Right hindlimb (tissue), 1 donor: Measurements from ENCODE around the gene JMJD1C.
"Not testable (repeated sequence)": the region's sequence is repeated elsewhere in the genome, so short reads cannot be mapped to it uniquely, and the experiment has no call there.

Experiments used
- DNase-seq: peaks from one replicate; pipeline ENCODE4 v3.0.0-alpha.2; 2018

The JMJD1C gene

GRCh38 chr10:63393050-63393449, 72.7 kb downstream of the JMJD1C start:
- no peak for DNase-seq

DNA sequence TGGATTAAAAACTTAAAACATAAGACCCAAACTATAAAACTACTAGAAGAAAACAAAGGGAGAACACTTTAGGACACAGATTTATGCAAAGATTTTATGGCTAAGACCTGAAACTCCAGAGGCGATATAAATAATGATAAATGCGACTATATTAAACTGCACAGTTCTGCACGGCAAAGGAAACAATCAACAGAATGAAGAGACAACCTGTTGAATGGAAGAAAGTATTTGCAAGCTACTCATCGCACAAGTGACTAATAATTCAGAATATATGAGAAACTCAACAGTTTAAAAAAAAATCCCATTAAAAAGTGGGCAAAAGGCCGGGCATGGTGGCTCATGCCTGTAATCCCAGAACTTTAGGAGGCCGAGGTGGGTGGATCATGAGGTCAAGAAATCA, 73.6 kb downstream of the JMJD1C start:
- no peak for DNase-seq

DNA sequence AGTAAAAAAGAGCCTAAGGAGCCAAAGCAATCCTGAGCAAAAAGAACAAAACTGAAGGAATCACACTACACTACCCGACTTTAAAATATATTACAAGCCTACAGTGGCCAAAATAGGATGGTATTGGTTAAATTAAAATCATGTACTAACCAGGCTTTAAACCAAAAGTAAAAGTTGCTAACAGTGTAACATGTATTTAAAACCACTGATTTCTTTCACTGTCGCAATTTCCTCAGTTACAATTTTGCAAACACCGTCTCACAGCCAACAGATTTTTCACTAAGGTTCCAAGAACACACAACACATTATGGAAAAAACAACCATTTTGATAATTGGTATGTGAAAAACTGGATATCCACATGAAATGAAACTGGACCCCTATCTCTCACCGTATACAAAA, 74.0 kb downstream of the JMJD1C start:
- no peak for DNase-seq

DNA sequence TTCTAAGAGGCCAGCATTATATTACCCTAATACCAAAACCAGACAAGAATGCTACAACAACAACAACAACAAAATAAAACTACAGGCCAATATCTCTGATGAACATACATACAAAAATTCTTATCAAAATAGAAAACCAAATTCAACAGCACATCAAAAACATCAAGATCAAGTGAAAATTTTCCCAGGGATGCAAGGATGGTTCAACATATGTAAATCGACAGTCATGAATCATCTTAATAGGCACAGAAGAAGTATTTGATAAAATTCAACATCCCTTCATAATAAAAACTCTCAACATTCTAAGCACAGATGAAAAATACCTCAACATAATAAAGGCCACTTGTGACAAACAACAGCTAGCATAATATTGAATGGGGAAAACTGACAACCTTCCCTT, 75.3 kb downstream of the JMJD1C start:
- no peak for DNase-seq

- DNase-seq = no peak
These were observed 77.3 kb downstream of the JMJD1C start for GRCh38 chr10:63388421-63389031.

- DNase-seq = no peak
These were observed 80.5 kb downstream of the JMJD1C start for GRCh38 chr10:63385254-63385653.

DNA sequence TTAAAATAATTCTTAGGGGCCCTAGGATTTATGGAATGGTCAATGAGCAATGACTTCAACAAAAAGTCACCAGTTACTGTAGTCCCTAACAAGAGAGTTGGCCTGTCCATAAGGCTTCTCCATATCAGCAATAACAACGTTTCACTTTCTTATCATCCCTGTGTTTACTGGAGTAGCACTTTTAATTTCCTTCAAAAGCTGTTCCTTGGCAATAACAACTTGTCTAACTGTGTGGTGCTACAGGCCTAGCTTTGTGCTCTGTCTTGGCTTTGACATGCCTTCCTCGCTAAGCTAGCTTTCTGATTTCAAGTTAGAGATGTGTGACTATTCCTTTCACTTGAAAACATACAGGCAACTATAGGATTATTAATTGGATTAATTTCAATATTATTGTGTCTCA, 81.1 kb downstream of the JMJD1C start:
- no peak for DNase-seq

GRCh38 chr10:63384001-63384400, 81.8 kb downstream of the JMJD1C start:
- no peak for DNase-seq

GRCh38 chr10:63383141-63383540, 82.6 kb downstream of the JMJD1C start:
- no peak for DNase-seq

- no peak for DNase-seq
These were observed 83.7 kb downstream of the JMJD1C start for GRCh38 chr10:63382066-63382465.

DNA sequence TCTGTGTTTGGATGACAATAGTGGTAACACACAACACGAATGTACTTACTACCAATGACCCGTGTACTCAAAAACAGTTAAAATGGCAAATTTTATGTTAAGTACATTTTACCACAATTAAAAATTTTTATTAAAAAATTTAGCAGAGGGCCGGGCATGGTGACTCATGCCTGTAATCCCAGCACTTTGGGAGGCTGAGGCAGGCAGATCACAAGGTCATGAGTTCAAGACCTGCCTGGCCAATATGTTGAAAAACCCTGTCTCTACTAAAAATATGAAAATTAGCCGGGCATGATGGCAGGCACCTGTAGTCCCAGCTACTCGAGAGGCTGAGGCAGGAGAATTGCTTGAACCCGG, 88.5 kb downstream of the JMJD1C start:
- not testable (repeated sequence) for DNase-seq

- DNase-seq = no peak
These were observed 89.0 kb downstream of the JMJD1C start for GRCh38 chr10:63376560-63377304.

DNA sequence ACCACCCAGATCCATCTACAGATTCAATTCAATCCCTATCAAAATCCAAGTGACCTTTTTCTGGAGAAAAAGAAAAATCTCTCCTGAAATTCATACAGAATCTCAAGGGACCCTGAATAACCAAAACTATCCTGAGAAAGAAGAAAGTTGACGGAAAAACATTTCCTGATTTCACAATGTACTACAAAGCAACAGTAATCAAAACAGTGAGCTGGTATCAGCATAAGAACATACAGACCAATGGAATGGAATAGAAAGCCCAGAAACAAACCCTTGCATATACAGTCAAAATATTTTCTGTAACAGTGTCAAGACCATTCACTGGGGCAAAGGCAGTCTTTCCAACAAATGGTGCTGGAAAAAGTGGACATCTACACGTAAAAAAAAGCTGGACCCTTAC, 89.9 kb downstream of the JMJD1C start:
- DNase-seq = no peak

- no peak for DNase-seq
These were observed 90.3 kb downstream of the JMJD1C start for GRCh38 chr10:63375458-63375857.

- DNase-seq = no peak
These were observed 90.8 kb downstream of the JMJD1C start for GRCh38 chr10:63374991-63375390.

- DNase-seq = no peak
These were observed 92.6 kb downstream of the JMJD1C start for GRCh38 chr10:63373176-63373575.

DNA sequence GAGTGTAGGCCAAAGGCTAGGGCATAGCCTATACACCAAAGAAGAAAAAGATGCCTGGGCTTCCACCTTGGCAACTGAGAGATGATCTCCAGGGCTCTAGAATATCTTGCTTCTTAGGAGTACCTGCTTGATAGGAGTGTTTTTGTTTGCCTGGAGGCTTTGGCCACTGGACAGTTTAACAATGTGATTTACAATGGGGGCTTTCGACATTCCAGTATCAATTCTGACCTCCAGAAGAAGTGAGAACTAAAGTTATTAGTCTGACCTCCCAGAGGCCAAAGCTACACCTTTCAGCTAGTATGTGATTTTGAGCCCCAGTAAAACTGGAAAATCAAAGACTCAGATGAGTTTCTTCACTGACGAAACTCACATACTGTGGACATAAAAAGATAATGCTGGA, 96.1 kb downstream of the JMJD1C start:
- DNase-seq = no peak

GRCh38 chr10:63368365-63368764, 97.4 kb downstream of the JMJD1C start:
- no peak for DNase-seq

DNA sequence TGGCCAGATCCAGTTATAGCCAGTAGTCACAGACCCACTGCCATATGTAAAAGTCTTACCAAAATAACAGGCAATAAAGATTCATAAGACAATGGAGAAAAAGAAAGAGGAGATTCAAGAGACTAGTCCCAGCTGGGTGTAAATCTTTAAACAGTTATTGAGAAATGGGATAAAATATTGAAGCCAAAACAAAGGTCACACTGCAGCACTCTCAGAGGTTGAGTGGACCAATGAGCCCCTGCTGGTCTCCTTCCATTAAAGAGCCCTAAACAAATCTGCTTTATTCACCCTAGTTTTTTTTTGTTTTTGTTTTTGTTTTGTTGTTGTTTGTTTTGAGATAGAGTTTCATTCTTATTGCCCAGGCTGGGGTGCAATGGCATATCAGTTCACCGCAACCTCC, 98.8 kb downstream of the JMJD1C start:
- DNase-seq = no peak

DNA sequence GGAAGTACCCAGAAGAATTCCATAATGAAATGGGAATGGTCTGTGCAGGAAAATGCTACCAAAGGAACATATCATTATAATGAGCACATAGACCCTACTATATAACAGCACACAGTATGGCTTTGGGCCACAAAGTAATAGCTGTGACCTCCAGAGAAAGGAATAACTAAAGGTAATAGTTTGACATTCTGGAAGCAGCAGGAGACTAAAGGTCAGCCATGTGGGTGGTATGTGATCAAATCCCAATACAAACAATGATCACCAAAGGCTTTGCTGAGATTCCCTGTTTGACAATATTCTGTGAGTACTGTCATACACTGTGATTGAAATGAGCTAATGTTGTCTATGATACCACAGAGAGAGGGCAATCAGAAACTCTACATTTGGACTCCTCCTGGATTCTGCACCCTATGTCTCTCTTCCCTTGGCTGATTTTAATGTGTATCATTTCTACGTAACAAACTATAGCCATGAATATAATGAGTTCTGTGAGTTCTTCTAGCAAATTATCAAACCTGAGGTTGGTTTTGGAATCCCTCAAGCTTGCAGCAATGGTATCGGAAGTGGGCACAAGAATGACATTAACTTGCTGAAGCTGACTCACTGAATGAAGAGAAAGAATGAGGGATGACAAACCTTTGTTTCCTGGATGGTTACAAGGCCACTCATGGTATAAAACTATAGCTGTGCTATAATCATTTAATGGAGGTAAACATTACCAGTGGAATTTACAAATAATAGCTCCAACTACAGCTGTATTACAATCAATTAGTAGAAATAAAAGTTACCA, 99.6 kb downstream of the JMJD1C start:
- DNase-seq = no peak

- no peak for DNase-seq
These were observed 100.9 kb downstream of the JMJD1C start for GRCh38 chr10:63364918-63365317.

- DNase-seq = no peak
These were observed 101.8 kb downstream of the JMJD1C start for GRCh38 chr10:63363951-63364350.

DNA sequence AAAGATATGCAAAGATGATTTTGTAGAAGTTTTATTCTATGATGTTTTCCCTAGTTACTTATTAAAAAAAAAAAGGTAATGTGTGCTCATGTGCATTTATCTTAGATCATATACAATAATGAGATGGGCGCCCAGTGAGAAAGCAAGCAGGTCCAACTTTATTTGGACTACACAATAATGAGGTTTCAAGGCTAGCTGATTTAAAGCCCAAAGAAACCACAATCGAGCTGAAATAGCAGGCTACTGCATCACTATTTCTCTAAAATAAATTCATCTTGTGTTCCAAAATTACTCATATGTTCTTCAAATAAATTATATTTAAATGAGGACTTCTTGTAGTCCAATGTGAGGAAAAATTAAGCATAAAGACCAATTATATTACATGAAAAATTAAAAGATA, 110.1 kb downstream of the JMJD1C start:
- DNase-seq = no peak

GRCh38 chr10:63352976-63353375, 112.8 kb downstream of the JMJD1C start:
- no peak for DNase-seq
